Activated CD4-positive, alpha-beta memory T cell treated with anti-CD3 and anti-CD28 coated beads, Interleukin-2, amount 10 ng/mL, durations not matched to agents 7 days and 5 days (primary cell): ENCODE data around the gene TM9SF1. TPM values are rescaled to one million over a fixed set of nuclear protein-coding genes. Genes with fewer than 3 reads are reported as not detected.

Experiments
- CTCF ChIA-PET: fragments of 350-600 bp; sonication (Branson Sonifier 250); formaldehyde crosslinking; loops from one replicate; lab custom pipeline; 2021; ENCODE audit warnings: antibody characterized with exemption, inconsistent platforms; lab: Charles Lee
- POLR2A ChIA-PET: fragments of 350-600 bp; sonication (Branson Sonifier 250); formaldehyde crosslinking; loops from one replicate; lab custom pipeline; 2021; ENCODE audit warnings: antibody characterized with exemption; lab: Charles Lee
- DNase-seq: peaks from one replicate; pipeline ENCODE4 v3.0.0-alpha.2; 2020
- H3K27ac Mint-ChIP-seq: one replicate; pipeline ENCODE4 v1.8.0; 2021; ENCODE audit warnings: mild to moderate bottlenecking, mixed read lengths
- H3K27me3 Mint-ChIP-seq: one replicate; pipeline ENCODE4 v1.8.0; 2021; ENCODE audit warnings: mixed read lengths
- H3K36me3 Mint-ChIP-seq: one replicate; pipeline ENCODE4 v1.8.0; 2021; ENCODE audit warnings: low read depth, mixed read lengths
- H3K4me1 Mint-ChIP-seq: one replicate; pipeline ENCODE4 v1.8.0; 2021; ENCODE audit warnings: mixed read lengths
- H3K4me3 Mint-ChIP-seq: one replicate; pipeline ENCODE4 v1.8.0; 2021; ENCODE audit warnings: mild to moderate bottlenecking, mixed read lengths
- H3K9me3 Mint-ChIP-seq: one replicate; pipeline ENCODE4 v1.8.0; 2021; ENCODE audit warnings: mixed read lengths
- total RNA-seq, 2 experiments: library from RNA; stranded (reverse); gene quantifications; one replicate each; pipeline ENCODE4 v1.2.3, GENCODE V29; 2021

Gene TM9SF1
- total RNA-seq, 2 experiments from 2014 or later = 30.8 to 35.1 TPM

DNA sequence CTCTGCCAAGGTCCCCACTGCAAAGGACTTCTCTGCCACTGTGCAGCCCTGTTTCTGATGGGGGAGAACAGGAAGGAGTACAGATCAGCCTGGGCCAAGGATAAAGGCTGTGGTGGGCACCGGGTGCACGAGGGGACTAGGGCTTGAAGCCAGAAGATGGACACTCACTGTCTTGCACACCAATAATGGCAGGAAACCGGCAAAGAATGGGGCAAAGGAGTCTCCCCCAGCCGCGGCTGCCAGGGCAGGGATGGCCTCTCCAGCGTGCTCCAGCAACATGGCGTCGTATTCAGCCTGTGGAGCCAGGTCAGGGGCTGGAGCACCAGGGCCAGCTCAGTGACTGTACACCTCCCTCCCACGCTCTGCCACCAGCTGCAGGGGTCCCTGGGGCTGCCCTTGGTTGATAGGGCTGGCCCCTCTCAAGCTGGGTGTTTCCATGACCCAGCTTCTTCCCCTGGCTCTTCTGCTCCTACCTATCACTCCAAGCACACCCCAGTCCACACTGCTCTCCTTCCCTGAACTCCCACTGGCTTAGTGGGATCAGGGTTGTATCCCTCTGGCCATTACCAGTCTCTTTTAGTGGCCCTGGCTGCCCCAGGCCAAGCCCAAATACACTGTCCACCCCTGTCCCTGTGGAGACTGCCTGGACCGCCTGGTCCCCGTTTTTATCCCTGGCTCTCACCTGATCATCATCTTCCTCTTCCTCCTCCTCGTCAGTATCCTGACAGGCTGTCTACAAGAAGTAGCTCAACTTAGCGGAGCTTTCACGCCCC is 12.9 kb downstream of the TM9SF1 start:
- Mint-ChIP-seq H3K27ac (no peak overlapping the region), H3K9me3 (no peaks in the 10 kb centered on the region), H3K36me3 (peaks cover 61% of the 10 kb centered on the region), H3K4me1 (peaks cover 11% of the 10 kb centered on the region), H3K27me3 (no peaks in the 10 kb centered on the region), H3K4me3 (no peak overlapping the region)
- CTCF ChIA-PET = interaction anchor here (0.9 kb wide), 1 partner anchor 41 kb away, joined by 3 read pairs; the partner anchor contains the start of gene EMC9
- no peak for DNase-seq
- POLR2A ChIA-PET = interaction anchor here (0.8 to 21.9 kb wide), 5 partner anchors 13 to 68 kb away, joined by 3 to 456 read pairs (median 4); partner anchors contain the start of genes DCAF11, IRF9, NRL and REC8

DNA sequence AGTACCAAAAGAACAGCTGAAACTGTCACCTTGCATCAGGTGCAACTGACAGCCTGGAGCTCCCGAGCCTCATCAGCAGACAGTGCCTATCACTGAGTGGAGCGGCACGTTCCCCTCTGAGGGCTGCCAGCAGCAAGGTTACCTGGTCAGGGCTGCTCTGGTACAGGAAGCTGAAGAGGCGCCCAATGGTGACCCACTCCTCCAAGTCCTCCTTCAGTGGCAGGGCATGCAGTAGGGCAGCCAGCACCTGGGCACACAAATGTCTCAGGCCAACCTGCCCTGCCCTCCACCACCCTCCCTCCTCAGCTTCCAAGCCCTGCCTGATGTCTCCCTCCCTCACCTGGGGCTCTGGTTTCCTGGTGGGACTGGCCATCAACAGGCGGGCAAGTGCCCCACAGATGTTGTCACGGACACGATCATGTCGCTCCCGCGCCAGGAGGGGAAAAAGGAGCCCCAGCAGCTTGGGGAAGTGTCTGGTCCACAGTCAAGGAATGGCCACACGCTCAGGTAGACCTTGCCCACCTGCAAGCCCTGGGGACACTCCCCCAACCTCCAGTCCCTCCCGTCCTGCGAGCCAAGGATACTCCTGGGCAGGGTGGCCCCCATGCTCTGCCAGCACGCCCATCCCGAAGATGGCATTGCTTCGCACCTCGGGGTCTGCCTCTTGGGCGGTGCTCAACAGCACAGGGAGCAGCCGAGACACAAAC is 13.7 kb downstream of the TM9SF1 start:
- H3K27ac Mint-ChIP-seq = no peak overlapping the region
- H3K27me3 Mint-ChIP-seq = no peaks in the 10 kb centered on the region
- peaks cover 5% of the 10 kb centered on the region for H3K4me1 Mint-ChIP-seq
- ChIA-PET CTCF (interaction anchor here (0.9 to 1.4 kb wide), 2 partner anchors 14 to 40 kb away, joined by 3 read pairs; partner anchors contain the start of genes EMC9 and TM9SF1), POLR2A (interaction anchor here (0.9 to 21.9 kb wide), 5 partner anchors 7 to 40 kb away, joined by 3 to 456 read pairs (median 4); partner anchors contain the start of genes EMC9, IPO4, IRF9 and REC8)
- DNase-seq = no peak
- H3K4me3 Mint-ChIP-seq = no peak overlapping the region
- H3K9me3 Mint-ChIP-seq = no peaks in the 10 kb centered on the region
- H3K36me3 Mint-ChIP-seq = peaks cover 66% of the 10 kb centered on the region

- peaks cover 63% of the 10 kb centered on the region for H3K36me3 Mint-ChIP-seq
- H3K9me3 Mint-ChIP-seq = no peaks in the 10 kb centered on the region
- H3K27ac Mint-ChIP-seq = no peak overlapping the region
- H3K4me3 Mint-ChIP-seq = no peak overlapping the region
- no peaks in the 10 kb centered on the region for H3K27me3 Mint-ChIP-seq
- H3K4me1 Mint-ChIP-seq = peaks cover 3% of the 10 kb centered on the region
- ChIA-PET POLR2A (interaction anchor here (0.7 to 21.9 kb wide), 9 partner anchors 7 to 66 kb away, joined by 3 to 456 read pairs (median 4); partner anchors contain the start of genes DCAF11, EMC9, IPO4 and IRF9), CTCF (interaction anchor here (1.4 to 2.6 kb wide), 2 partner anchors 15 to 19 kb away, joined by 3 to 10 read pairs; partner anchors contain the start of genes IRF9 and TM9SF1)
- DNase-seq = no peak
Measured at GRCh38 chr14:24179961-24180796, 15.1 kb downstream of the TM9SF1 start.

- Mint-ChIP-seq H3K9me3 (no peaks in the 10 kb centered on the region), H3K27me3 (no peaks in the 10 kb centered on the region), H3K36me3 (peaks cover 64% of the 10 kb centered on the region), H3K4me3 (no peak overlapping the region), H3K4me1 (peaks cover 11% of the 10 kb centered on the region), H3K27ac (no peak overlapping the region)
- POLR2A ChIA-PET = interaction anchor here (1.1 to 21.9 kb wide), 6 partner anchors 7 to 65 kb away, joined by 3 to 456 read pairs (median 8); partner anchors contain the start of genes DCAF11, IPO4, IRF9 and MDP1
- CTCF ChIA-PET = interaction anchor here (2.6 kb wide), 1 partner anchor 18 kb away, joined by 10 read pairs; the partner anchor contains the start of gene IRF9
- no peak for DNase-seq
Measured at GRCh38 chr14:24179294-24179960, 15.8 kb downstream of the TM9SF1 start.

DNA sequence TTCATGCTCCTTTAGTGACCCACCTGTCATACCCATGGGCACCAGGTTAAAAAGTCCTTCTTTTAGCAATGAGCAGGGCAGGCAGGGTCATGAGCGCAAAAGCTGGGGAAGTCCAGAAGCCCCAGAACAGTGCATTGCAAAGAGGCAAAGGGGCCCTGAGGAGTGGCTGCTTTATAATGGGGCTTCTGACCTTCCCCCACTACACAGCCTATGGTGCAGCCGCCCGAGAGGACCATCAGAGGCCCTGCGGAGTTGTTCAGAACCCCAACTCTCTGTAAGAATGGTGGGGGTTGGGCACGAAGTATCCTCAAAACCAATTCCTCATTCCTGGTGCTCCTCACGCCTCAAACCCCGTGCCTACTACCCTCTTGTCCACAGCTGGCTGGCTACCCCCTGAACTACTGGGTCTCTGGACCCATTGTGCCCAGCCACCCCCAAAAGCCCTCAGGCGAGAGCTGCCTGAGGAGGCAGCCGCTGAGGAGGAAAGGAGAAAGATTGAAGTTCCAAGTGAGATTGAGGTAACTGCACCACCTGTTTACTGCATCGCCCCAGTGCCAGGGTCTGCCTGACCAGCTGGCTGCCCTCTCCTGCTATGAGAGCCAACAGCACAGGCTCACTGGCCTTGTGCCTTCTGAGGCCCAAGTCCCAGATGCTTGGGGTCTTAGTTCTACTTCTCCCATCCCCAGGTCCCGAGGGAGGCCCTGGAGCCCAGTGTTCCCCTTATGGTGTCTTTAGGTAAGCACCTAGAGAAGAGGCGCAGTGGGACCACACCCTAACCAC is 16.7 kb downstream of the TM9SF1 start:
- no peak overlapping the region for H3K4me3 Mint-ChIP-seq
- peaks cover 13% of the 10 kb centered on the region for H3K4me1 Mint-ChIP-seq
- ChIA-PET CTCF (interaction anchor here (2.6 kb wide), 1 partner anchor 17 kb away, joined by 10 read pairs; the partner anchor contains the start of gene IRF9), POLR2A (interaction anchor here (1.1 to 21.9 kb wide), 5 partner anchors 8 to 37 kb away, joined by 3 to 456 read pairs (median 11); partner anchors contain the start of genes IPO4, IRF9, MDP1 and REC8)
- no peaks in the 10 kb centered on the region for H3K9me3 Mint-ChIP-seq
- no peak for DNase-seq
- H3K36me3 Mint-ChIP-seq = peaks cover 65% of the 10 kb centered on the region
- no peaks in the 10 kb centered on the region for H3K27me3 Mint-ChIP-seq
- H3K27ac Mint-ChIP-seq = no peak overlapping the region

- DNase-seq = no peak
- Mint-ChIP-seq H3K4me1 (peaks cover 13% of the 10 kb centered on the region), H3K9me3 (no peaks in the 10 kb centered on the region), H3K36me3 (peaks cover 65% of the 10 kb centered on the region), H3K27ac (no peak overlapping the region), H3K27me3 (no peaks in the 10 kb centered on the region), H3K4me3 (no peak overlapping the region)
- POLR2A ChIA-PET = interaction anchor here (0.8 to 21.9 kb wide), 5 partner anchors 9 to 63 kb away, joined by 3 to 456 read pairs (median 4); partner anchors contain the start of genes CHMP4A, DCAF11, IPO4 and IRF9
- CTCF ChIA-PET = interaction anchor here (1.2 kb wide), 1 partner anchor 16 kb away, joined by 4 read pairs; the partner anchor contains the start of gene IRF9
Measured at GRCh38 chr14:24177891-24178290, 17.4 kb downstream of the TM9SF1 start.

DNA sequence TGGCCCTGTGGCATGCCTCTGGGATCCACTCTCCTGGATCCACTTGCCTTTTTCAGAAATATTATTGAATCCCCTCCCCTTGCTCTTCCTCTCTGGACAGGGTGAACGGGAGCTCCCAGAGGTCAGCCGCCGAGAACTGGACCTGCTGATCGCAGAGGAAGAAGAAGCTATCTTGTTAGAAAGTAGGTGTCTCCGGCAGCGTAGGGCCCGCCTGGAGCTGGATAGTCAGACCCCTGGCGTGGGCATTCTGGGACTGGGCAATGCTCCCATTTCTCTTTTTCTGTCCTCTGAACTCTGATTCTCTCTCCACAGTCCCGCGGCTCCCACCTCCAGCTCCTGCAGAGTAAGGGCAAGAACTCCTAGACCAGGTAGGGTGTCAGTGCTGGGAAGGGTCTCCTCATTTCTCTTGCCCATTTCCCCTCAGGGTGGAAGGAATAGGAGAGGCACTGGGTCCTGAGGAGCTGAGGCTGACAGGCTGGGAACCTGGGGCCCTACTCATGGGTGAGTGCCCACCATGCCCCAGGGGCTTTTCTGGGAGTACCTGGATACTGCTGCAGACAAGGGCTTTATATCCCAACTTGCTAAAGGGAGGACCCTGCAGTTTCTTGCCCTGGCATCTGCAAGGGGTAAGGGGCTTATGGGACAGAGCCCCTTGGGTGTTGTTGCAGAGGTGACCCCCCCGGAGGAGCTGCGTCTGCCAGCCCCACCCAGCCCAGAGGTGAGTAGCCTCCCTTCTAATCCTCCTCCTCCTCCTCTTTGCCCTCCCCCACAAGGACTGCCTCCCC is 18.0 kb downstream of the TM9SF1 start:
- Mint-ChIP-seq H3K27me3 (no peaks in the 10 kb centered on the region), H3K4me1 (peaks cover 14% of the 10 kb centered on the region), H3K9me3 (no peaks in the 10 kb centered on the region), H3K27ac (no peak overlapping the region), H3K4me3 (no peak overlapping the region), H3K36me3 (peaks cover 63% of the 10 kb centered on the region)
- DNase-seq = no peak
- CTCF ChIA-PET = interaction anchor here (1.2 kb wide), 1 partner anchor 16 kb away, joined by 4 read pairs; the partner anchor contains the start of gene IRF9
- POLR2A ChIA-PET = interaction anchor here (0.8 to 21.9 kb wide), 6 partner anchors 10 to 63 kb away, joined by 3 to 456 read pairs (median 5); partner anchors contain the start of genes CHMP4A, DCAF11, EMC9 and IPO4

- CTCF ChIA-PET = no interaction called here
- Mint-ChIP-seq H3K9me3 (no peaks in the 10 kb centered on the region), H3K4me3 (no peak overlapping the region), H3K36me3 (peaks cover 67% of the 10 kb centered on the region), H3K27ac (no peak overlapping the region), H3K4me1 (peaks cover 20% of the 10 kb centered on the region), H3K27me3 (no peaks in the 10 kb centered on the region)
- no peak for DNase-seq
- POLR2A ChIA-PET = interaction anchor here (1.1 to 21.9 kb wide), 6 partner anchors 10 to 62 kb away, joined by 4 to 456 read pairs (median 8); partner anchors contain the start of genes DCAF11, EMC9, IPO4 and IRF9
Measured at GRCh38 chr14:24176599-24176998, 18.6 kb downstream of the TM9SF1 start.

DNA sequence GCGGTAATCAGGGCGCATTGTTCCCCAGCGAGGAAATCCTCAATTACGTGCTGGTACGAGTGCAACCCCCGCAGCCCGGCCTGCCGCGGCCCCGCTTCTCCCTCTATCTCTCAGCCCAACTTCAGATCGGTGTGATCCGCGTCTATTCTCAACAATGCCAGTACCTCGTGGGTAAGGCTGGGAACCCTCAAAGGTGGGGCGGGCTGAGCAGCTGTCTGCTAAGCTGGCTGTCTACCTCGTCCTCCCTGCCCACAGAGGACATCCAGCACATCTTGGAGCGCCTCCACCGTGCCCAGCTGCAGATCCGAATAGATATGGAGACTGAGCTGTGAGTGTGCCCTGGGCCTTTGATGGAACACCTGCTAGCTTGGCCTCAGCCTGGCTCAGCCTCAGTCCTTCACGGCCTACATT is 22.4 kb downstream of the TM9SF1 start:
- H3K36me3 Mint-ChIP-seq = peaks cover 62% of the 10 kb centered on the region
- H3K9me3 Mint-ChIP-seq = no peaks in the 10 kb centered on the region
- peaks cover 42% of the 10 kb centered on the region for H3K4me1 Mint-ChIP-seq
- peak overlapping the region; percentile 57 for H3K27ac Mint-ChIP-seq
- POLR2A ChIA-PET = interaction anchor here (1.0 to 21.9 kb wide), 5 partner anchors 6 to 69 kb away, joined by 3 to 456 read pairs (median 8); partner anchors contain the start of genes EMC9, IPO4, IRF9 and REC8
- CTCF ChIA-PET = no interaction called here
- no peaks in the 10 kb centered on the region for H3K27me3 Mint-ChIP-seq
- DNase-seq = no peak
- H3K4me3 Mint-ChIP-seq = no peak overlapping the region

- peak overlapping the region; percentile 46 for H3K4me3 Mint-ChIP-seq
- ChIA-PET POLR2A (interaction anchor here (0.6 to 21.9 kb wide), 5 partner anchors 6 to 63 kb away, joined by 3 to 456 read pairs (median 8); partner anchors contain the start of genes DCAF11, IPO4, IRF9 and REC8), CTCF (no interaction called here)
- peaks cover 46% of the 10 kb centered on the region for H3K4me1 Mint-ChIP-seq
- H3K27me3 Mint-ChIP-seq = no peaks in the 10 kb centered on the region
- H3K27ac Mint-ChIP-seq = peak overlapping the region; percentile 26
- no peaks in the 10 kb centered on the region for H3K9me3 Mint-ChIP-seq
- DNase-seq = no peak
- H3K36me3 Mint-ChIP-seq = peaks cover 62% of the 10 kb centered on the region
Measured at GRCh38 chr14:24172261-24172860, 22.9 kb downstream of the TM9SF1 start.
